HG03108 (cell line): ENCODE results near the gene AP1G2.
"Not testable (repeated sequence)": the region's sequence is repeated elsewhere in the genome, so short reads cannot be mapped to it uniquely, and the experiment has no call there.

Experiments used
- ATAC-seq: cut with Tn5 transposase; IDR thresholded peaks from one replicate; pipeline ENCODE4 v1.9.1; 2021; ENCODE audit warnings: moderate library complexity; ENCODE audit not compliant: unreplicated experiment

AP1G2 gene

DNA sequence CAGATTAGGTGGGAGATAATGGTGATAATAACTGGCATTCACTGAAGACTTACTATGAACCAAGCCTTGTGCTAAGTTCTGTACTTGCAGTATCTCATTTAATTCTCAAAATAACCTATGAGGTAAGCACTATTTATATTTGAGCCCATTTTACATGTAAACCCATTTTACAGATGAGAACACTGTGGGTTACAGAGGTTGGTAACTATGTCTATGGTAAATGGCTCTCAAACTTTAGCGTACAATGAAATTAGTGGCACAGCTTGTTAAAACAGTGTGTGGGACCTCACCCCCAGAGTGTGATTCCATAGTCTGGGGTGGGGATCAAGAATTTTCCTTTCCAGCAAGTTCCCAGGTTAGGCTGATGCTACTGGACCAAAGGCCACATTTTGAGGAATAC, 33.2 kb upstream of the AP1G2 start:
- ATAC-seq, result no peak

DNA sequence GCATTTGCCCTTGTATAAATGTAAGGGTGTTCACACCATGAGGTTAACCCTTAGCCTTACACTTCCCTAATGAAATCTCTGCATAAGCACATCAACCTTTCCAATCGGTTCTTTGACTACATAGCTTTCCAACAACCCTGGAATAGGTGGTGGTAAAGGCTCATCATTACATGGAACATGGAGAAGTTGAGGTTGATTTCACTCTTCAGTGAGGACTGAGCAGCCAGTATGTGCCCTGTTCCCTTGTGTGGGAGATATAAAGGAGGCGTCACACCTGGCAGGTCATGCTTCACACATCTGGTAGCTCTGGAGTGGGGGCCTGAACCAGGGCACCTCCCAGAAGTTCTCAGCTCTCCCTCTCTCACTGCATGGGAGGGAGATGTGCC, 32.7 kb upstream of the AP1G2 start:
- ATAC-seq, result no peak

DNA sequence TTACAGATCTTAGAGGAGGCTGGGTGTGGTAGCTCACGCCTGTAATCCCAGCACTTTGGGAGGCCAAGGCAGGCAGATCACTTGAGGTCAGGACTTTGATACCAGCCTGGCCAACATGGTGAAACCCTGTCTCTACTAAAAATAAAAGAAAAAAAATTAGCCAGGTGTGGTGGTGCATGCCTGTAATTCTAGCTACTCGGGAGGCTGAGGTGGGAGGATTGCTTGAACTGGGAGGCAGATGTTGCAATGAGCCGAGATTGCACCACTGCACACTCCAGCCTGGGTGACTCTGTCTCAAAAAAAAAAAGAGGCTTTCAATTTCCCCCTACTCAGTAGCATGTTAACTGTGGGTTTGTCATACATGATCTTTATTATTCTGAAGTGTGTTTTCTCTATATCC, 26.6 kb upstream of the AP1G2 start:
- ATAC-seq, result not testable (repeated sequence)

DNA sequence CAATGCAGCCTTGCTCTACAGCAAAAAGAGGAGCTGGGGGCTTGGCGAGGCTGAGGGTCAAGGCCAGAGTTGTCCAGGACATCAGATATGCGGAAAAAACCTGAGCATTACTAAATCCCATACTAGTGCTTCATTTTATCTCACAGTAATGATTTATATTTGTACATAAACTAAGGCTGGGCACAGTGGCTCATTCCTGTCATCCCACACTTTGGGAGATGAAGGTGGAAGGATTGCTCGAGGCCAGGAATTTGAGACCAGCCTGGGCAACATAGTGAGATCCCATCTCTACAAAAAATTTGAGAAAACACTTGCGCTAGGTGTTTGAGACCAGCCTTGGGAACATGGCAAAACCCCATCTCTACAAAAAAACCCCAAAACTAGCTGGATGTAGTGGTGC, 22.6 kb upstream of the AP1G2 start:
- ATAC-seq, result no peak

DNA sequence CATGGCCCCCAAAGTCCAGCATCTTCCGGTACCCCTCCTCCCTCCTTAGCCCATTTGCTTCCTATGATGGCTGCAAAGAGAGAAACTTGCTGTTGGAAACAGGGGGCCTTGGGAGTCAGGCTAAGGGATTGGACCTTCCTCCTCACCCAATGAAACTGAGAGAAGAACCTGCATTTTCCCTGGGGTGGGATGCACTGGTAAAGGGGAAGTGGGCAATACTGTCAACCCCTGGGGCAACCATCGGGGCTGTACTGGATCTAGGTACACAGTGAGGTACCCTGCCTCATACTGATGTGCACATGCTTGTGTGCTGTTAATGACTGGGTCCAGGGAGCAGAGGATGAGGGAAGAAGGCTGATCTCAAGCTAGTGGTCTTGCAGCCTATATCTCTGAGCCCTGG, 22.0 kb upstream of the AP1G2 start:
- ATAC-seq, result no peak

DNA sequence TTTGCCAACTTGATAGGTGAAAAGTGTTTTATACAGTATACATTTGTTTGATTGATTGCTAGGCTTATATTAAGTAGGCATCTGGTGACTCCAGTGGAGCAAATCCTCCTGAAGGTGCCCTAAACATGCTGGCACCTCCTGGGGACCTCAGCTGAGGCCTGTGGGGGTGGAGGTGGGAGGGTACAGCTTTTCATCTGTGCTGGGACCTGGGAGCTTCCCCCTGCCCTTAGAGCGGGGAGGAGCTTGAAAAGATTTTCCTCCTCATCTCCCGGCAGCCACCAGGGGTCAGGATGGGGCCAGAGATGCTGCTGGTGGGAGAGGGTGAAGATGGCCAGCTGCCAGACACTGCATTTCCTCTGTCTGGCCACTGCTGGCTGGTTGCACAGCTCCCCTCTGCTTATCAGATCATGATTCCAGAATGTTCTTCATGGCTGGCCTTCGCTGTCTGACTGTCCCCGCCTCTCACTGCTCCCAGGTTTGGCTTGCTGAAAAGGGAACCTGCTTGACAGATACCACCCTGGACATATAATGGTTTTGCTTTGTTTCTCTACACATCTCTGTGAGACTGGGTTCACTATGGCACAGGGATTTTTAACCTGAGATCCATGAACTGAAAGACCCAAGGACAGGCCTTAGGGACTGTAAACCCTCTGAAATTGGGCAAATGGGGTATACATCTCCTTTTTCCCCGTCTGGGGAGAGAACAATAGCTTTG, 21.4 kb upstream of the AP1G2 start:
- peak; percentile 99 for ATAC-seq

DNA sequence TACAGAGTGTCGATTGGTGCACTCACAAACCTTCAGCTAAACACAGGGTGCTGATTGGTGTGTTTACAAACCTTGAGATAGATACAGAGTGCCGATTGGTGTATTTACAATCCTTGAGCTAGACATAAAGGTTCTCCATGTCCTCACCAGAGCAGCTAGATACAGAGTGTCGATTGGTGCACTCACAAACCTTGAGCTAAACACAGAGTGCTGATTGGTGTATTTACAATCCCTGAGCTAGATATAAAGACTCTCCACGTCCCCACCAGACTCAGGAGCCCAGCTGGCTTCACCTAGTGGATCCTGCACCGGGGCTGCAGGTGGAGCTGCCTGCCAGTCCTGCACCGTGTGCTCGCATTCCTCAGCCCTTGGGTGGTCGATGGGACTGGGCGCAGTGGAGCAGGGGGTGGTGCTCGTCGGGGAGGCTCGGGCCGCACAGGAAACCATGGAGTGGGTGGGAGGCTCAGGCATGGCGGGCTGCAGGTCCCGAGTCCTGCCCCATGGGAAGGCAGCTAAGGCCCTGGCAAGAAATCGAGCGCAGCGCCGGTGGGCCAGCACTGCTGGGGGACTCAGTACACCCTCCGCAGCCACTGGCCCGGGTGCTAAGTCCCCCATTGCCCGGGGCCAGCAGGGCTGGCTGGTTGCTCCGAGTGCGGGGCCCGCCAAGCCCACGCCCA, 17.1 kb upstream of the AP1G2 start:
- not testable (repeated sequence) for ATAC-seq

DNA sequence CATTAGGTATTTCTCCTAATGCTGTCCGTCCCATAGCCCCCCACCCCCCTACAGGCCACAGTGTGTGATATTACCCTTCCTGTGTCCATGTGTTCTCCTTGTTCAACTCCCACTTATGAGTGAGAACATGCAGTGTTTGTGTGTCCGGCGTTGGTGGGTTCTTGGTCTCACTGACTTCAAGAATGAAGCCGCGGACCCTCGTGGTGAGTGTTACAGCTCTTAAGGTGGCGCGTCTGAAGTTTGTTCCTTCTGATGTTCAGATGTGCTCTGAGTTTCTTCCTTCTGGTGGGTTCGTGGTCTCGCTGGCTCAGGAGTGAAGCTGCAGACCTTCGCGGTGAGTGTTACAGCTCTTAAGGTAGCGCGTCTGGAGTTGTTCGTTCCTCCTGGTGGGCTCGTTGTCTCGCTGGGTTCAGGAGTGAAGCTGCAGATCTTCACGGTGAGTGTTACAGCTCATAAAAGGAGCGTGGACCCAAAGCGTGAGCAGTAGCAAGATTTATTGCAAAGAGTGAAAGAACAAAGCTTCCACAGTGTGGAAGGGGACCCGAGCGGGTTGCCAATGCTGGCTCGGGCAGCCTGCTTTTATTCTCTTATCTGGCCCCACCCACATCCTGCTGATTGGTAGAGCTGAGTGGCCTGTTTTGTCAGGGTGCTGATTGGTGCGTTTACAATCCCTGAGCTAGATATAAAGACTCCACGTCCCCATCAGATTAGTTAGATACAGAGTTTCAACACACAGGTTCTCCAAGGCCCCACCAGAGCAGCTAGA, 16.4 kb upstream of the AP1G2 start:
- ATAC-seq, result not testable (repeated sequence)

DNA sequence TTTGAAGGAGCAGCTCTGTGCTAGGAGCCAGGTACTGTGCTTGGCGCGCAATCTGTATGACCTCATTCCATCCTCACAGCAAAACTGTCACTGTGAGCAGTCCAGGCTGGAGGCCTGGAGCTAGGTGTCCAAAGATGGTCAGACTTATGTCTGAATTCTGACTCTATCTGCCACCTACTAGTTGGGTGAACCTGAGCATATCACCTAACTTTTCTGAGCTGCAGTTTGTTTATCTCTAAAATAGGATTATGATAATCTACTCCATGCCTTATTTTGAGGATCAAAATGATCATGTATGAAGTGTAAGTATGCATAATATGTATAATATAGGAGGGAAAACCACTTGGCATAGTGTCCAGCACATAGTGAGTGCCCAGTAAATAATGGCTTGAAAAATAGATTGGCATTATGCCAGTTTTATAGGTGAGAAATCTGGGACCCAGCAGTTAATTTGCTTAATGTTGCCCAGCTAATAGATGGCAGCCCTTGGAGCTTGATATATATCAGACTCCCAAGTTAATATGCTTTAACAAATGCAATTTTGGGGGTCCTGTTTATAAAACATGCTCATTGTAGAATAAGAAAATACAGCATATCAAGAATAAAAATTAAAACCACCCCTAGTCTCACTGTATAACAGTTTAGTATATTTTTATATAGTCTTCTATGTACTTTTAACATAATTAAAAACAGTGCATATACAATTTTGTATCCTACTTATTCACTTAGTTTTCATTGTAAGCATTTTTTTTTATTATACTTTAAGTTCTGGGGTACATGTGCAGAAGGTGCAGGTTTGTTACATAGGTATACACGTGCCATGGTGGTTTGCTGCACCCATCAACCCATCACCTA, 15.5 kb upstream of the AP1G2 start:
- no peak for ATAC-seq

DNA sequence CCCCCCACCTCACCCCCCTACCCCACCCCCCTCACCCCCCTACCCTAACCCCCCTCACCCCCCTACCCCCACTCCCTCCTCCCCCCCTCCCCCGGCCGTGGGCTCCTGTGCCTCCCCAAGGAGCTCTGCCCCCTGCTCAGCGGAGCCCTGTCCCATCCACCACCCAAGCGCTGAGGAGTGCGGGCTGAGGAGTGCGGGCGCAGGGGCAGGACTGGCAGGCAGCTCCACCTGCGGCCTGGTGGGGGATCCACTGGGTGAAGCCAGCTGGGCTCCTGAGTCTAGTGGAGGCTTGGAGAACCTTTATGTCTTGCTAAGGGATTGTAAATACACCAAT, 13.3 kb upstream of the AP1G2 start:
- ATAC-seq, result no peak

DNA sequence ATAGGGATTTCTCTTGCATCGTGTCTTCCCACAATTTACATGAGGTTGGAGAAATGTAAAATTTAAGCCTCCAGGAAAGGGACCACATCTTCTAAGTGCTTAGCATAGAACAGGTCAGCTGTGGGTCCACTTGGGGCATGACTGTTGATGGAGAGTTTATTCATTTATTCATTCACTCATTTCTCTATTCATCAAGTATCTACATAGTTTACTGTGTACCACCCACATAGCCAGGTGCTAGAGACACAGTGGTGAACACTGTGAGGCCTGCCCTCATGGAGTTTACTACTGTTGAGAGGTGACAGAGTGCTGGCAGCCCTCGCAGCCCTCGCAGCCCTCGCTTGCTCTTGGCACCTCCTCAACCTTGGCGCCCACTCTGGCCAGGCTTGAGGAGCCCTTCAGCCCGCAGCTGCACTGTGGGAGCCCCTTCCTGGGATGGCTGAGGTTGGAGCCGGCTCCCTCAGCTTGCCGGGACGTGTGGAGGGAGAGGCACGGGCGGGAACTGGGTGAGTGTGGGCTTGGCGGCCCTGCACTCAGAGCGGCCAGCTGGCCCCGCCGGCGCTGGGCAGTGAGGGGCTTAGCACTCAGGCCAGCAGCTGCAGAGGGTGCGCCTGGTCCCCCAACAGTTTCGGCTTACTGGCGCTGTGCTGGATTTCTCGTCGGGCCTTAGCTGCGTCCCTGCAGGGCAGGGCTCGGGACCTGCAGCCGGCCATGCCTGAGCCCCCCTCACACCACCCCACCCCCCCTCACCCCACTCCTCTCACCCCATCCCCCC, 12.7 kb upstream of the AP1G2 start:
- no peak for ATAC-seq

DNA sequence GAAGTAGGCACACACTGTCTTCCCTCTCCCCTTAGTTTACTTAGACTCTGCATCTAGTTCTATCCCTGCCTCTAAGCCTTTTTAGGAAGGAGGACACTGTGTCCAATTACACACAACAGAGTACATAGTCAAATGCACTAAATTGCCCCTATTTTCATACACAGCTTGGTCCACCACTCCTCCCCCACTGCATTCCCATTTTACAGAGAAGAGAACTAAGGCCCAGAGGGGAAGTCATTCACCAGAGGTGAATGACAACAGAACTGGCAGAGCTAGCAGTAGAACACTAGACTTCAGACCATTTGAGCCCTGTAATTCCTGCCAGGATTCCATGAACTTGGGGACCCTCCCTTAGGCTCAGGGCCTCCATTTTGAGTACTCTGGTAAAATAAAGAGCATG, 12.1 kb upstream of the AP1G2 start:
- ATAC-seq, result no peak

DNA sequence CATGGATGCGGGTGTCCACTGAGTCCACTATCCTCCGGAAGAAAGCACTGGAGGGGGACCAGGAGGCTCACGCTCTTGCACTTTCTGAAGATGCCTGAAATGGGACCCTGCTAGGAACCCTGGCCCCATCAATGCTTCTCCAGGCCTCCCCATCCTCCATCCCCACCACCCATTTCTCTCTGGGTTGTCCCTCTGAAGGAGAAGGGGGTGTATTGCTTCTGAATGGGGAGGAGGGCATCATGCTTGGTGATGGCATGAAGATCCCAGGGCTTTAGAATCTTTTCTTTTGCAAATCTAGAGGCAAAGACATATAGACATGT, 11.7 kb upstream of the AP1G2 start:
- ATAC-seq, result no peak

DNA sequence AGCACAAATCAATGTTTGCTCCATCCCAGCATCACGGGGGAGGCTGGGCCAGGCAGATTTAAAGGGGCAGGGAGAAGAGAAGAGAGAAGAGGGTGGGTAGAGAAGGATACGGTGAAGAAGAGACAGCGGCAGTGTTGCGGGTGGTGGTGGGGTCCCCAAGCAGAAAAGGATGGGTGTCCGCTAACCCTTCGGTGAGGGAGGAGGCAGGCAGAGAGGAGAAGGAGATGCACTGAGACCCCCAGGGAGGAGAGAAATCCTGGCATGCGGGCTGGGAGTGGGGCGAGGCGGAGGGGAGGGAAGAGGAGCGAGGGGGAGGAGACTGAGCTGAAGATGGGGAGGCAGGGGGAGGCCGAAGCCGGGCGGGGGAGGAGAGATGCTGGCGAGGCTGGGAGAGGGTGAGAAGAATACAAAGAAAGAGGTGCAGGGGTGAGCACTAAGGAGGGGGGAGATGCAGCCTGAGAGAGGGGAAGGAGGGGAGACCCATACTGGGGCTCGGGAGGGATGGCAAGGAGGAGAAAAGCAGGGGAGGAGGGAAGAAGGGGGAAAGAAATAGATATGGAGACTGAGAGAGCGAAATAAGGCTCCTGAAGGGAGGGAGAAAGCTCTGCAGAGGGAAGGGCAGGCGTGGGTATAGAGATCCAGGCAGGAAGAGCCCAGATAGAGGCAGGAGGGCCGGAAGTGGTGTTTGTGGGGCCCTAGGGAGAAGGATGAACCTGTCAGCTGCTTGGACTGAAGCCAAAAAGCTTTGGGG, 11.1 kb upstream of the AP1G2 start, which contains the start of gene JPH4:
Gene JPH4, minus strand, starts transcription at position 231 of the 751 bp plus-strand sequence. CDS start 1,337 bp downstream, outside the sequence.
- ATAC-seq, result no peak

DNA sequence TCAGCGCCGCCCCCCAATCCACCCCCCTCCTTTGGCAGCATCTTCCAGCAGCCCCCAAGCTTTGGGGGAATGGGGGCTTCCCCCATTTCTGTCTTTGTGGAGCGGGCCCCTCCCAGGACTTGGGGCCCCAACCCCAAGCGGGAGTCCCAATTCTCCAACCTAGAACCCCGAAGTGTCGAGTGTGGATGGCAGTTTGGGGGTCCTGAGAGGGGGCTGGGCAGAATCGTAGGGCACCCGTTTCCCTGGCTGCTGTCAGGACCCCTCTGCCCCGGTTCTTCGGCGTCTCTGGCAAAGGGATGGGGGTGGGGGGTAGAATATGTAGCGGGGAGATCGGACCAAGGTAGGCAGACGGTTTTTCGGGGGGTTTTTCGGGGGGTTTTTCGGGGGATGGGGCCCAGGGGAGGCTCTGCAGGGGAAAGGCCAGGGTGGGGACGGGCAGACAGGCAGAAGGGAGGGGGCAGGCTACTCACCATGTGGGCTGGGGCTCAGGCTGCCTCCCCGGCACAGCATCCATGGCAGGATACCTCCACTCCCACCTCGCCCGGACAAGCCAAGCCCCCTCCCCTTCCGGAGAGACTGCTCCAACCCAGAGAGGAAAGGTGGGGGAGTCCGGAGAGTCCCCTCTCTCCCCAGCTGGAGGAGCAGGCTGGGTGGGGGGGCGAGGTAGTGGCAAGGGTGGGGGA, 10.3 kb upstream of the AP1G2 start:
- no peak for ATAC-seq

DNA sequence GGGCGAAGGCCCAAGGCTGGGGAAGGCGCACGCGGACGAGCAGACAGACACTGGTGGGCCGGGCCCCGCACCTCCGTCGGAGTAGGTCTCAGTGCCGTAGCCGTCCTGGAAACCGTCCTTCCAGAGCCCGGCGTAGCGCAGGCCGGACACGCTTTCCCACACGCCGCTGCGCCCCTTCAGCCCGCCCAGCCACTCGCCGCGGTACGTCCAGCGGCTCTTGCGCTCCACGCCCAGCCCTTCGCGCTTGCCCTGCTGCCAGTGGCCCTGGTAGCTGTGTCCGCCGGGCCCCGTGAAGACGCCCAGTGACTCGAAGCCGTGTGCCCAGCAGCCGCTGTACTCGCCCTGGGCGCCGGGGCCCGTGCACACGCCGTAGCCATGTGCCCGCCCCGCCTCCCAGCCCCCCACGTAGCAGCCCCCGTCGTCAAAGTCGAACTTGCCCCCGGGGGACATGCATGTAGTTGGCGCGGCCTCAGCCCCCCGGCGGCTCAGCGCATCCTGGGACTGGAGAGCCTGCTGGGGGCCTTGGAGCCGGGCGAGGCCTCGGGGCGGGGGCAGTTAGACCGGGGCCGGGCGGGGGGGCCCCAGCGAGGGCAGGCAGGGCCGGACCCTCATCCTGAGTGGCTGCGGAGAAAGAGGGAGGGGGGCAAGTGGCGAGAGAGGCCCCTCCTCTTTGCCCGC, 9.6 kb upstream of the AP1G2 start:
- no peak for ATAC-seq

DNA sequence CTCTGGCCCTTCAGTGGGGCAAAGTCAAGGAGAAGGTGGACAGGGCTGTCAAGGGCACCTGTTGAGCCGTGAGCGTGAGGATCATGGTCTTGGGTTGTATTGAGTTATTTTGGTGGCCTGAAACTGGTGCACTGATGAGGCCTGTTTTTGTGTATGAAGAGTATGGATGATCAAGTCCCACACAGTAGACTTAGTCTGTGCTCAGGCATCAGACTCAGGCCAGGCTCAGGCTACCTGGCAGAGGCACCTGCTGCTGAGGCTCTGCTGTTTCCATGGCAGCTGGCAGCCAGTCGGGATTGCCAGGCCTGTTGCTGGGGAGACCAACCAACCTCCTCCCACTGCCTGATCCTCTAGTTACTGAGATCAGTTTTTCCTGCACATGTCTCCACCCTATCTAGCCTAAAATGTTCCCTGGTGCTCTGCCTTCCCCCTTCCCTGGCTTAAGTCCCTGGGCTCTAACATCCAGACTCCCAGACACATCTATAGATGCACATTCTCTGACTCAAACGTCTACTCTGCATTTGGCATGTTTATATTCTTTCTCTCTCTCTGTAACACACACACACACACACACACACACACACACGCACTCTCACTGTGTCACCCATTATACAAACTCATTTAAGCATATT, 5.9 kb upstream of the AP1G2 start:
- no peak for ATAC-seq

DNA sequence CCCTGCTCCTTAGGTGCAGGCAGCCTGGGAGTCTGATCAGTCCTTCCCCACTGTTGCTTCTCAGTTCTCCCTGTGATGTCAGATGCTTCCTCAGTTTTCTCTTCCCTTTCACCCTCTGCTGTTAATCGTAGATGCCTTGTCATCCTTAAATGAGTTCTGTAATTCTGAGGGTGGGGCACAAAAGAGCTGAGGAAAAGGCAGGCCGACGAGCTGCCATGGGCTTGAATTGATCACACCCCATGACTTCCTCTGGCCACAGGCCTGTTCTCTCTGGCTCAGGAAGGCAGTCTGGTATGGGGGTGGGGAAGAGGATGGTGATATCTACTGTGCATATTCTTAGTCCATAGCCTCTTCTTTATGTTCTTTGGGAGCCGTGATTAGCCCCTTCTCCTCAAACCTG, 5.2 kb upstream of the AP1G2 start:
- no peak for ATAC-seq
